ENCODE results near the gene CLCN4.

- no peak for TF ChIP-seq POLR2AphosphoS5 (IDR thresholded peaks at IDR 0.05)
- TF ChIP-seq EP300 (IDR thresholded peaks at IDR 0.05), result no peak
- TF ChIP-seq, protein P1, sequence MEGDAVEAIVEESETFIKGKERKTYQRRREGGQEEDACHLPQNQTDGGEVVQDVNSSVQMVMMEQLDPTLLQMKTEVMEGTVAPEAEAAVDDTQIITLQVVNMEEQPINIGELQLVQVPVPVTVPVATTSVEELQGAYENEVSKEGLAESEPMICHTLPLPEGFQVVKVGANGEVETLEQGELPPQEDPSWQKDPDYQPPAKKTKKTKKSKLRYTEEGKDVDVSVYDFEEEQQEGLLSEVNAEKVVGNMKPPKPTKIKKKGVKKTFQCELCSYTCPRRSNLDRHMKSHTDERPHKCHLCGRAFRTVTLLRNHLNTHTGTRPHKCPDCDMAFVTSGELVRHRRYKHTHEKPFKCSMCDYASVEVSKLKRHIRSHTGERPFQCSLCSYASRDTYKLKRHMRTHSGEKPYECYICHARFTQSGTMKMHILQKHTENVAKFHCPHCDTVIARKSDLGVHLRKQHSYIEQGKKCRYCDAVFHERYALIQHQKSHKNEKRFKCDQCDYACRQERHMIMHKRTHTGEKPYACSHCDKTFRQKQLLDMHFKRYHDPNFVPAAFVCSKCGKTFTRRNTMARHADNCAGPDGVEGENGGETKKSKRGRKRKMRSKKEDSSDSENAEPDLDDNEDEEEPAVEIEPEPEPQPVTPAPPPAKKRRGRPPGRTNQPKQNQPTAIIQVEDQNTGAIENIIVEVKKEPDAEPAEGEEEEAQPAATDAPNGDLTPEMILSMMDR (IDR thresholded peaks at IDR 0.05), result no peak
- no peak for TF ChIP-seq POLR2A (IDR thresholded peaks at IDR 0.05)
Observed at GRCh38 chrX:10126044-10126443, 30.7 kb upstream of the CLCN4 start.

All from suprapubic skin (tissue), 4 donors.